Caco-2 (cell line): ENCODE measurements around the gene FMN1. TPM values are rescaled to one million over a fixed set of nuclear protein-coding genes. Genes with fewer than 3 reads are reported as not detected.

Experiments used
- BruUV-seq: library from RNA; stranded (reverse); fragments of 400-500 nt; replicated peaks from 2 replicates; lab custom pipeline; 2021; lab: Mats Ljungman, UMichigan
- CTCF ChIA-PET: fragments of 300-600 bp; sonication (Branson Sonifier 250); formaldehyde crosslinking; loops from one replicate; lab custom pipeline; 2022; ENCODE audit warnings: antibody characterized with exemption; lab: Charles Lee
- POLR2A ChIA-PET: fragments of 300-600 bp; sonication (Branson Sonifier 250); formaldehyde crosslinking; loops from one replicate; lab custom pipeline; 2022; ENCODE audit warnings: antibody characterized with exemption; lab: Charles Lee
- DNase-seq, 2 experiments: peaks; one replicate each; pipeline versions ENCODE4 v3.0.0 to v3.0.0-alpha.2; 2020 to 2022
- H3K27me3 ChIP-seq: replicated peaks from 2 replicates; pipeline ENCODE4 v1.6.0; 2011; ENCODE audit warnings: low read length; ENCODE audit not compliant: control insufficient read depth, insufficient read depth
- H3K36me3 ChIP-seq: 2 replicates; pipeline ENCODE4 v1.5.1; 2011; ENCODE audit warnings: low read length; ENCODE audit not compliant: control insufficient read depth, insufficient read depth
- H3K4me1 ChIP-seq: fragments of 250-450 bp; sonication (Bioruptor Pico); 2 replicates; pipeline ENCODE4 v1.5.1; 2020; ENCODE audit warnings: mild to moderate bottlenecking
- H3K4me3 ChIP-seq: 2 replicates; pipeline ENCODE4 v1.5.1; 2011; ENCODE audit warnings: low read depth, mild to moderate bottlenecking, control low read depth, low read length
- H3K9me3 ChIP-seq: fragments of 250-450 bp; sonication (Bioruptor Pico); 2 replicates; pipeline ENCODE4 v1.5.1; 2020; ENCODE audit warnings: mild to moderate bottlenecking, moderate library complexity
- H3K27ac Mint-ChIP-seq: one replicate; pipeline ENCODE4 v1.8.0; 2022; ENCODE audit warnings: mixed read lengths; ENCODE audit not compliant: unreplicated experiment
- H3K27me3 Mint-ChIP-seq: one replicate; pipeline ENCODE4 v1.8.0; 2022; ENCODE audit warnings: mixed read lengths; ENCODE audit not compliant: insufficient read depth, unreplicated experiment
- H3K36me3 Mint-ChIP-seq: one replicate; pipeline ENCODE4 v1.8.0; 2022; ENCODE audit warnings: mild to moderate bottlenecking, mixed read lengths; ENCODE audit not compliant: insufficient read depth, unreplicated experiment
- H3K4me1 Mint-ChIP-seq: one replicate; pipeline ENCODE4 v1.8.0; 2022; ENCODE audit warnings: low read depth, mixed read lengths; ENCODE audit not compliant: unreplicated experiment
- H3K4me3 Mint-ChIP-seq: one replicate; pipeline ENCODE4 v1.8.0; 2022; ENCODE audit warnings: mild to moderate bottlenecking, moderate library complexity, mixed read lengths; ENCODE audit not compliant: unreplicated experiment
- H3K9me3 Mint-ChIP-seq: one replicate; pipeline ENCODE4 v1.8.0; 2022; ENCODE audit warnings: mixed read lengths; ENCODE audit not compliant: unreplicated experiment
- CTCF ChIP-seq, 2 experiments: fragments of 200-600 bp in 1 of 2; IDR thresholded peaks; 1 replicate in 1 of 2; 2 replicates in 1 of 2; pipeline versions ENCODE4 v1.5.1 to v1.8.0; 2011 to 2022; ENCODE audit warnings: antibody characterized with exemption in 1 of 2, control low read depth in 1 of 2, inconsistent platforms in 1 of 2, low read depth in 1 of 2, low read length in 1 of 2, mild to moderate bottlenecking in 1 of 2, moderate library complexity in 1 of 2; ENCODE audit not compliant: insufficient read depth in 1 of 2, severe bottlenecking in 1 of 2, unreplicated experiment in 1 of 2
- intact Hi-C: fragments of 100-400 bp; cut with micrococcal nuclease; formaldehyde crosslinking; loops from one replicate; pipeline ENCODE4 v1.10.0; 2022; ENCODE audit not compliant: unreplicated experiment
- total RNA-seq: library from RNA; stranded (reverse); gene quantifications from 2 replicates; pipeline ENCODE4 v1.2.3, GENCODE V29; 2022

The FMN1 gene
- total RNA-seq, 1 experiment from 2014 or later, result 1.6 TPM

GRCh38 chr15:32799936-32800535 is 394.5 kb downstream of the FMN1 start:
- no peaks in the 10 kb centered on the region for H3K27me3 Mint-ChIP-seq
- no peak for TF ChIP-seq CTCF (IDR thresholded peaks at IDR 0.05; ENCODE audit: insufficient read depth in 1 of 2, low read depth in 1 of 2, low read length in 1 of 2, severe bottlenecking in 1 of 2, unreplicated experiment in 1 of 2)
- H3K9me3 ChIP-seq, result no peaks in the 10 kb centered on the region
- no peak overlapping the region for H3K27ac Mint-ChIP-seq
- no peak overlapping the region for H3K4me3 ChIP-seq
- BruUV-seq, result no TSS peak
- intact Hi-C loops, result loop anchor here (10.0 kb wide), 1 partner anchor 55 kb away; no protein-coding TSS in a partner anchor
- peaks cover 9% of the 10 kb centered on the region for H3K9me3 Mint-ChIP-seq
- H3K4me3 Mint-ChIP-seq, result no peak overlapping the region
- H3K36me3 Mint-ChIP-seq, result no peaks in the 10 kb centered on the region
- H3K4me1 Mint-ChIP-seq, result no peaks in the 10 kb centered on the region
- ChIA-PET CTCF (no interaction called here), POLR2A (no interaction called here)
- H3K36me3 ChIP-seq, result no peaks in the 10 kb centered on the region
- H3K4me1 ChIP-seq, result no peaks in the 10 kb centered on the region
- no peak for DNase-seq
- no peaks in the 10 kb centered on the region for H3K27me3 ChIP-seq

GRCh38 chr15:32796856-32797255 is 397.7 kb downstream of the FMN1 start:
- Histone ChIP-seq H3K27me3 (no peaks in the 10 kb centered on the region), H3K4me3 (no peak overlapping the region), H3K9me3 (no peaks in the 10 kb centered on the region), H3K4me1 (no peaks in the 10 kb centered on the region), H3K36me3 (no peaks in the 10 kb centered on the region)
- ChIA-PET CTCF (no interaction called here), POLR2A (no interaction called here)
- intact Hi-C loops, result no loop called here
- Mint-ChIP-seq H3K4me3 (no peak overlapping the region), H3K27ac (no peak overlapping the region), H3K27me3 (no peaks in the 10 kb centered on the region), H3K36me3 (no peaks in the 10 kb centered on the region), H3K9me3 (peaks cover 4% of the 10 kb centered on the region), H3K4me1 (no peaks in the 10 kb centered on the region)
- DNase-seq, result no peak
- TF ChIP-seq CTCF (IDR thresholded peaks at IDR 0.05; ENCODE audit: insufficient read depth in 1 of 2, low read depth in 1 of 2, low read length in 1 of 2, severe bottlenecking in 1 of 2, unreplicated experiment in 1 of 2), result no peak
- no TSS peak for BruUV-seq

- no peaks in the 10 kb centered on the region for H3K27me3 ChIP-seq
- no peaks in the 10 kb centered on the region for H3K36me3 ChIP-seq
- H3K4me3 ChIP-seq, result no peak overlapping the region
- no TSS peak for BruUV-seq
- DNase-seq, result peak in 1 of 2 experiments; percentile 40
- Mint-ChIP-seq H3K27ac (no peak overlapping the region), H3K27me3 (no peaks in the 10 kb centered on the region), H3K4me1 (no peaks in the 10 kb centered on the region), H3K36me3 (no peaks in the 10 kb centered on the region), H3K4me3 (no peak overlapping the region), H3K9me3 (peaks cover 10% of the 10 kb centered on the region)
- no peaks in the 10 kb centered on the region for H3K4me1 ChIP-seq
- ChIA-PET POLR2A (no interaction called here), CTCF (interaction anchor here (1.1 kb wide), 1 partner anchor 14 kb away, joined by 3 read pairs; no protein-coding TSS in a partner anchor)
- TF ChIP-seq CTCF (IDR thresholded peaks at IDR 0.05; ENCODE audit: insufficient read depth in 1 of 2, low read depth in 1 of 2, low read length in 1 of 2, severe bottlenecking in 1 of 2, unreplicated experiment in 1 of 2), result no peak
- intact Hi-C loops, result no loop called here
- no peaks in the 10 kb centered on the region for H3K9me3 ChIP-seq
These were observed 399.5 kb downstream of the FMN1 start for GRCh38 chr15:32794973-32795372.
